HFF-Myc (cell line): Measurements from ENCODE around the gene PLS3.
A peak's percentile ranks its signal among the peaks of the same experiment; 100 is the strongest.

Experiments
- DNase-seq: peaks from one replicate; pipeline ENCODE4 v3.0.0-alpha.2; 2011; ENCODE audit warnings: low read depth; ENCODE audit errors: extremely low read depth
- H3K4me3 ChIP-seq: replicated peaks from 2 replicates; pipeline ENCODE4 v1.5.1; 2011; ENCODE audit warnings: low read depth, mild to moderate bottlenecking, control low read depth, low read length
- CTCF ChIP-seq: IDR thresholded peaks from 2 replicates; pipeline ENCODE4 v1.5.1; 2012; ENCODE audit warnings: mild to moderate bottlenecking, low read depth, low read length, control low read depth; ENCODE audit errors: missing control alignments

PLS3 gene

GRCh38 chrX:115602308-115602707 is 41.3 kb downstream of the PLS3 start:
- no peak for TF ChIP-seq CTCF
- no peak for DNase-seq
- H3K4me3 ChIP-seq: no peak overlapping the region

DNA sequence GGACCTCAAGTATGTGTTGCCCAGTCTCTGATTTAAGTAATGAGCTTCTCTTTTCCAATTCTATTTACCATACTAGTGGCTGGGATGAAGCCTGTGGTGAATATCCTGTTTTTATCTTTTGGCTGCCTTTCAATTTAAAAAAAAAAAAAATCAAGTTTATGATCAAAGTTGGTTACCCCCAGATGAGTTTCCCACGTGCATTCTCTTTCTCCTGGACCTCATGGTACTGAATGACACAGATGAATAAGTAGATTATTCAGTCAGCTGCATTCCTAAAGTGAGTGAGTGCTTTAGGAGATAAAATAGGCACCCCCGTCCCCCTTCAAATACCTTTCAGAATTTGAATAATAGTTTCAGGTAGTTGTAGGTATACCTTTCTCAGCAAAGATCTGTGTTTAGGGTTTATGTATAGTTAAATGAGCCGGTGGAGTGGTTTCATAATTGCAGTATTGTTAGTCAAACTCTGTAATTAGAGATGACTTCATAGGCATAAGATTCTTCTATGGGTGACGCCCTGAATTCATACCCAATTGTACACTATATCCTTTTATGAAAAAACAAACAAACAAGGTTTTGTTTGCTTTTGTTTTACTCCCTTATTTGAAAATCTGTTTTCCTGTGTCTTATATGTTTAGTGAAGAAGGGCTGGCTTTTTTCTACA is 41.9 kb downstream of the PLS3 start:
- no peak overlapping the region for H3K4me3 ChIP-seq
- no peak for TF ChIP-seq CTCF
- no peak for DNase-seq

- DNase-seq: no peak
- no peak overlapping the region for H3K4me3 ChIP-seq
- TF ChIP-seq CTCF: no peak
Measured at GRCh38 chrX:115603534-115604074, 42.6 kb downstream of the PLS3 start.

DNA sequence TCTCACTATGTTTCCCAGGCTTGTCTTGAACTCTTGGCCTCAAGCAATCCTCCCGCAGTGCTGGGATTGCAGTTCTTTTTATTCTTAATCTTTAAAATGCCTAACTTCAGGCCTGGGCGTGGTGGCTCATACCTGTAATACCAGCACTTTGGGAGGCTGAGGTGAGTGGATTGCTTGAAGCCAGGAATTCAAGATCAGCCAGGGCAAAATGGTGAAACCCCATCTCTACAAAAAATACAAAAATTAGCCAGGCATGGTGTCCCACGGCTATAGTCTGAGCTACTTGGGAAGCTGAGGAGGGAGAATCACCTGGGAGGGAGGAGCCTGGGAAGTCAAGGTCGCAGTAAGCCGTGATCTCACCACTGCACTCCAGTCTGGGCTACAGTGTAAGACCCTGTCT is 45.9 kb downstream of the PLS3 start:
- H3K4me3 ChIP-seq: no peak overlapping the region
- no peak for TF ChIP-seq CTCF
- DNase-seq: no peak

- no peak overlapping the region for H3K4me3 ChIP-seq
- TF ChIP-seq CTCF: no peak
- DNase-seq: no peak
Measured at GRCh38 chrX:115609621-115610020, 48.6 kb downstream of the PLS3 start.

- no peak overlapping the region for H3K4me3 ChIP-seq
- DNase-seq: peak; percentile 44
- TF ChIP-seq CTCF: no peak
Measured at GRCh38 chrX:115616943-115617563, 56.1 kb downstream of the PLS3 start.
